ENCODE data around the gene ANKIB1.

DNA sequence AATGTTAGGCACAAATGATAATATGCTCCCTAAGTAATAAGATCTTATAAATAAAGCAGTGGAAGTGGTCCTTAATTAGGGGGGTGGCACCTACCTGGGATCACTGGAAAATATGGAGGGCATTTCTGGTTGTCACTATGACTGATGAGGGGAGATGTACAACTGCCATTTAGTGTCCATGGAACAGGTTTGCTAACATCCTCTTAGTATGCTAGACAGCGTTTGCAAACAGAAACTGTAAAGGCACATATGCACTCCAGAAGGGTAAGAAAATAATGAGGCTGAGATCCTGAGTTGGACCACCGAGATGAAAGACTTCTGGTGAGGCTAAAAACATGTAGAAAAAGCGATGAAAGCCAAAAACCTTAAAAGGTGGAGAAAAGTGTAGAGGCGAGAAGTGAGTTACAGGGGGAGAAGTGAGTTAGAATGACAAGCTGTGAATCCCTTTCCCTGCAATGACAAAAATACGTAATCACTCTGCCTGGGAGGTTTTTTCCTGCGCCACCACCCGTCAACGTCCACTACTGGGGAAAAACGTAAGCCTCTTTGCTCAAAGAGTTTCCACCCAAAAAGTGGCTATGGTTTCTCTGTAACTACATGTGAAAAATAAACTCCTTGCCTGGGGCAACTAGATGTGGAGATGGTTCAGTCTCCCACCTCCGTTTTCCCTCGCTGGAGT, 827 bp upstream of the ANKIB1 start:
- TF ChIP-seq POLR2AphosphoS5 (IDR thresholded peaks at IDR 0.05; ENCODE audit: borderline replicate concordance, low read depth, low read length), result no peak
- no peak for TF ChIP-seq EZH2 (IDR thresholded peaks at IDR 0.05)
- no peak for TF ChIP-seq FOXP2 (optimal IDR thresholded peaks at IDR 0.05; ENCODE audit: control extremely low read depth, extremely low read length, insufficient read depth)

Measured in SK-N-MC (cell line).